HS-5 (cell line): ENCODE data around the gene SLIT3.

ENCODE experiments used
- DNase-seq: peaks from one replicate; pipeline ENCODE4 v3.0.0-alpha.2; 2012; ENCODE audit warnings: low read depth

The SLIT3 gene

GRCh38 chr5:168992016-168992415 is 308.9 kb downstream of the SLIT3 start:
- no peak for DNase-seq

- no peak for DNase-seq
Measured at GRCh38 chr5:168991311-168991710, 309.6 kb downstream of the SLIT3 start.

GRCh38 chr5:168990679-168991078 is 310.3 kb downstream of the SLIT3 start:
- no peak for DNase-seq

GRCh38 chr5:168989731-168990505 is 311.0 kb downstream of the SLIT3 start:
- DNase-seq = no peak

- no peak for DNase-seq
Measured at GRCh38 chr5:168988699-168989098, 312.2 kb downstream of the SLIT3 start.

- peak; percentile 46 for DNase-seq
Measured at GRCh38 chr5:168987543-168988300, 313.2 kb downstream of the SLIT3 start.

- no peak for DNase-seq
Measured at GRCh38 chr5:168985454-168985853, 315.5 kb downstream of the SLIT3 start.

- no peak for DNase-seq
Measured at GRCh38 chr5:168984135-168984675, 316.7 kb downstream of the SLIT3 start.

GRCh38 chr5:168979135-168979534 is 321.8 kb downstream of the SLIT3 start:
- no peak for DNase-seq

- no peak for DNase-seq
Measured at GRCh38 chr5:168978500-168978899, 322.4 kb downstream of the SLIT3 start.

GRCh38 chr5:168978015-168978414 is 322.9 kb downstream of the SLIT3 start:
- peak; percentile 73 for DNase-seq

GRCh38 chr5:168976311-168976970 is 324.5 kb downstream of the SLIT3 start:
- no peak for DNase-seq

GRCh38 chr5:168975331-168975730 is 325.6 kb downstream of the SLIT3 start:
- DNase-seq = no peak

- DNase-seq = no peak
Measured at GRCh38 chr5:168974082-168974481, 326.9 kb downstream of the SLIT3 start.

GRCh38 chr5:168972731-168973130 is 328.2 kb downstream of the SLIT3 start:
- no peak for DNase-seq

- DNase-seq = no peak
Measured at GRCh38 chr5:168971100-168971499, 329.8 kb downstream of the SLIT3 start.

GRCh38 chr5:168969326-168969886 is 331.5 kb downstream of the SLIT3 start:
- DNase-seq = no peak

- DNase-seq = no peak
Measured at GRCh38 chr5:168967882-168968620, 332.9 kb downstream of the SLIT3 start.

GRCh38 chr5:168965638-168966037 is 335.3 kb downstream of the SLIT3 start:
- DNase-seq = no peak

- no peak for DNase-seq
Measured at GRCh38 chr5:168964182-168964581, 336.8 kb downstream of the SLIT3 start.

GRCh38 chr5:168962306-168962705 is 338.6 kb downstream of the SLIT3 start:
- no peak for DNase-seq

- DNase-seq = no peak
Measured at GRCh38 chr5:168961681-168962080, 339.3 kb downstream of the SLIT3 start.
